Peyer's patch (tissue), 4 donors: Measurements from ENCODE around the gene FAM131B. TPM values are rescaled to one million over a fixed set of nuclear protein-coding genes. Genes with fewer than 3 reads are reported as not detected.
"Not testable (repeated sequence)": the region's sequence is repeated elsewhere in the genome, so short reads cannot be mapped to it uniquely, and the experiment has no call there.

Source experiments
- DNase-seq, 3 donors: peaks; one replicate each; pipeline ENCODE4 v3.0.0-alpha.2; 2017 to 2019
- H3K27ac ChIP-seq, 4 donors: fragments of 200-600 bp; sonication (generic); one replicate each; pipeline ENCODE4 v1.5.1; 2016 to 2019
- H3K27me3 ChIP-seq, 2 donors: fragments of 200-600 bp; sonication (generic); one replicate each; pipeline ENCODE4 v1.5.1; 2019
- H3K36me3 ChIP-seq, 3 donors: fragments of 200-600 bp; sonication (generic); one replicate each; pipeline ENCODE4 v1.5.1; 2016 to 2019
- H3K4me1 ChIP-seq, 4 donors: fragments of 200-600 bp; sonication (generic); one replicate each; pipeline ENCODE4 v1.5.1; 2016 to 2019
- H3K4me3 ChIP-seq, 4 donors: fragments of 200-600 bp; sonication (generic); 1 replicate in 3 of 4; 2 replicates in 1 of 4; pipeline ENCODE4 v1.5.1; 2016 to 2019; ENCODE audit warnings: mild to moderate bottlenecking in 1 of 4
- H3K9me3 ChIP-seq, 4 donors: fragments of 200-600 bp; sonication (generic); one replicate each; pipeline ENCODE4 v1.5.1; 2016 to 2019; ENCODE audit warnings: mild to moderate bottlenecking in 1 of 4
- CTCF ChIP-seq, 6 experiments: fragments of 450-650 bp in 4 of 6; fragments of 200-600 bp in 2 of 6; sonication (generic) in 1 of 6; IDR thresholded peaks; one replicate each; pipeline ENCODE4 v1.5.1; 2017 to 2019; ENCODE audit warnings: antibody characterized with exemption in 6 of 6, mild to moderate bottlenecking in 3 of 6, moderate library complexity in 1 of 6
- POLR2A ChIP-seq, 2 donors: fragments of 450-650 bp; IDR thresholded peaks; one replicate each; pipeline ENCODE4 v1.5.1; 2017; ENCODE audit warnings: antibody characterized with exemption in 2 of 2, mild to moderate bottlenecking in 2 of 2, moderate library complexity in 2 of 2
- total RNA-seq, 4 donors: library from RNA; depleted of rRNA; stranded (reverse); fragments of >200 nt; gene quantifications; one replicate each; pipeline ENCODE4 v1.1.0, GENCODE V29; 2016

The FAM131B gene
- total RNA-seq, 4 donors from 2014 or later: 0.66 to 0.83 (median 0.80) TPM; not detected in 1

GRCh38 chr7:143408252-143408685, 45.8 kb upstream of the FAM131B start:
- peak overlapping the region; percentile 59 to 78 (median 75) for H3K27ac ChIP-seq

GRCh38 chr7:143407287-143408251, 45.1 kb upstream of the FAM131B start:
- Histone ChIP-seq H3K4me3 (peak overlapping the region; percentile 49 to 76 (median 67)), H3K9me3 (no peaks in the 10 kb centered on the region), H3K27ac (peak overlapping the region; percentile 59 to 78 (median 75)), H3K4me1 (peaks cover 0 to 44% (median 10%) of the 10 kb centered on the region in 4 donors), H3K36me3 (no peaks in the 10 kb centered on the region), H3K27me3 (no peaks in the 10 kb centered on the region)
- no peak for TF ChIP-seq POLR2A (IDR thresholded peaks at IDR 0.05)
- TF ChIP-seq CTCF (IDR thresholded peaks at IDR 0.05): no peak
- peak in 1 of 3 donors; percentile 55 for DNase-seq

More at GRCh38 chr7:143408252-143408685, 45.8 kb upstream of the FAM131B start:
- Histone ChIP-seq H3K4me3 (peak overlapping the region; percentile 49 to 76 (median 67)), H3K36me3 (no peaks in the 10 kb centered on the region), H3K9me3 (no peaks in the 10 kb centered on the region), H3K4me1 (peaks cover 0 to 44% (median 10%) of the 10 kb centered on the region in 4 donors), H3K27me3 (no peaks in the 10 kb centered on the region)
- peak in 1 of 3 donors; percentile 16 for DNase-seq
- no peak for TF ChIP-seq POLR2A (IDR thresholded peaks at IDR 0.05)
- TF ChIP-seq CTCF (IDR thresholded peaks at IDR 0.05): no peak

- Histone ChIP-seq H3K27ac (no peak overlapping the region), H3K27me3 (no peaks in the 10 kb centered on the region), H3K9me3 (no peaks in the 10 kb centered on the region), H3K4me3 (no peak overlapping the region), H3K36me3 (no peaks in the 10 kb centered on the region), H3K4me1 (peaks cover 0 to 43% (median 10%) of the 10 kb centered on the region in 4 donors)
- peak in 2 of 3 donors; percentile 8 to 58 for DNase-seq
- TF ChIP-seq POLR2A (IDR thresholded peaks at IDR 0.05): no peak
- TF ChIP-seq CTCF (IDR thresholded peaks at IDR 0.05): no peak
Observed at GRCh38 chr7:143406002-143406357, 43.5 kb upstream of the FAM131B start.

- peak in 2 of 3 donors; percentile 10 to 57 for DNase-seq
- Histone ChIP-seq H3K27ac (no peak overlapping the region), H3K27me3 (no peaks in the 10 kb centered on the region), H3K4me1 (peaks cover 0 to 37% (median 10%) of the 10 kb centered on the region in 4 donors), H3K36me3 (no peaks in the 10 kb centered on the region), H3K9me3 (no peaks in the 10 kb centered on the region), H3K4me3 (no peak overlapping the region)
- no peak for TF ChIP-seq POLR2A (IDR thresholded peaks at IDR 0.05)
- no peak for TF ChIP-seq CTCF (IDR thresholded peaks at IDR 0.05)
Observed at GRCh38 chr7:143405173-143406001, 42.9 kb upstream of the FAM131B start.

- H3K27me3 ChIP-seq, H3K9me3 ChIP-seq, H3K4me3 ChIP-seq, DNase-seq, H3K27ac ChIP-seq: not testable (repeated sequence)
- Histone ChIP-seq H3K4me1 (peaks cover 0 to 19% (median 2%) of the 10 kb centered on the region in 4 donors), H3K36me3 (peaks cover 0 to 26% (median 0%) of the 10 kb centered on the region in 3 donors)
Observed at GRCh38 chr7:143402233-143402632, 39.7 kb upstream of the FAM131B start.
